NCI-H1694 (cell line): Measurements from ENCODE around the gene NFIA.

Experiments
- DNase-seq: peaks from one replicate; lab custom pipeline; 2025; lab: John Stamatoyannopoulos, UW

The NFIA gene

GRCh38 chr1:61247051-61247825 is 164.9 kb downstream of the NFIA start:
- no peak for DNase-seq

- DNase-seq: no peak
Measured at GRCh38 chr1:61247881-61248752, 165.8 kb downstream of the NFIA start.

- DNase-seq: no peak
Measured at GRCh38 chr1:61250933-61251332, 168.6 kb downstream of the NFIA start.

GRCh38 chr1:61253059-61253735 is 170.8 kb downstream of the NFIA start:
- no peak for DNase-seq

GRCh38 chr1:61253912-61254633 is 171.7 kb downstream of the NFIA start:
- DNase-seq: no peak

GRCh38 chr1:61254634-61255357 is 172.4 kb downstream of the NFIA start:
- peak; percentile 71 for DNase-seq

GRCh38 chr1:61255358-61255703 is 173.0 kb downstream of the NFIA start:
- DNase-seq: no peak

- no peak for DNase-seq
Measured at GRCh38 chr1:61259379-61260148, 177.2 kb downstream of the NFIA start.

GRCh38 chr1:61260171-61260570 is 177.8 kb downstream of the NFIA start:
- DNase-seq: no peak

GRCh38 chr1:61261595-61261994 is 179.2 kb downstream of the NFIA start:
- DNase-seq: no peak

- DNase-seq: no peak
Measured at GRCh38 chr1:61263905-61264824, 181.8 kb downstream of the NFIA start.

- DNase-seq: no peak
Measured at GRCh38 chr1:61264825-61265242, 182.5 kb downstream of the NFIA start.

GRCh38 chr1:61265665-61266064 is 183.3 kb downstream of the NFIA start:
- DNase-seq: no peak

- DNase-seq: no peak
Measured at GRCh38 chr1:61266738-61267137, 184.4 kb downstream of the NFIA start.

GRCh38 chr1:61268546-61269240 is 186.3 kb downstream of the NFIA start:
- no peak for DNase-seq

- no peak for DNase-seq
Measured at GRCh38 chr1:61269602-61270001, 187.2 kb downstream of the NFIA start.

- no peak for DNase-seq
Measured at GRCh38 chr1:61270107-61270506, 187.7 kb downstream of the NFIA start.

GRCh38 chr1:61270761-61271411 is 188.5 kb downstream of the NFIA start:
- no peak for DNase-seq
